H9 (cell line): ENCODE data around the gene RASA3. TPM values are rescaled to one million over a fixed set of nuclear protein-coding genes. Genes with fewer than 3 reads are reported as not detected.
A peak's percentile ranks its signal among the peaks of the same experiment; 100 is the strongest.

Experiments
- DNase-seq: peaks from one replicate; pipeline ENCODE4 v3.0.0-alpha.2; 2017
- H2AFZ ChIP-seq: one replicate; pipeline ENCODE4 v1.6.1; 2013; ENCODE audit warnings: mild to moderate bottlenecking, low read length, control low read depth, moderate library complexity
- H2AK5ac ChIP-seq: 2 replicates; pipeline ENCODE4 v1.6.1; 2013; ENCODE audit warnings: low read length, control low read depth, mixed read lengths; ENCODE audit not compliant: insufficient read length
- H2BK120ac ChIP-seq: one replicate; pipeline ENCODE4 v1.6.1; 2013; ENCODE audit warnings: low read depth, mild to moderate bottlenecking, low read length, control low read depth, inconsistent platforms; ENCODE audit not compliant: poor library complexity, severe bottlenecking
- H2BK12ac ChIP-seq: 2 replicates; pipeline ENCODE4 v1.6.1; 2013; ENCODE audit warnings: low read length, control low read depth, mixed read lengths, low read depth; ENCODE audit not compliant: insufficient read length
- H2BK15ac ChIP-seq: 2 replicates; pipeline ENCODE4 v1.6.1; 2013; ENCODE audit warnings: low read depth, low read length, control low read depth
- H2BK20ac ChIP-seq: one replicate; pipeline ENCODE4 v1.6.1; 2013; ENCODE audit warnings: low read depth, mild to moderate bottlenecking, low read length, control low read depth, inconsistent platforms; ENCODE audit not compliant: poor library complexity, severe bottlenecking
- H2BK5ac ChIP-seq: 2 replicates; pipeline ENCODE4 v1.6.1; 2013; ENCODE audit warnings: low read length, control low read depth, mixed read lengths; ENCODE audit not compliant: insufficient read length
- H3K14ac ChIP-seq: 2 replicates; pipeline ENCODE4 v1.6.1; 2013; ENCODE audit warnings: low read length, control low read depth; ENCODE audit not compliant: insufficient read depth
- H3K18ac ChIP-seq: 2 replicates; pipeline ENCODE4 v1.6.1; 2013; ENCODE audit warnings: low read depth, mild to moderate bottlenecking, mixed read lengths, low read length, control low read depth; ENCODE audit not compliant: insufficient read length
- H3K23ac ChIP-seq: 2 replicates; pipeline ENCODE4 v1.6.1; 2013; ENCODE audit warnings: low read length, control low read depth, mixed read lengths, low read depth; ENCODE audit not compliant: insufficient read length
- H3K23me2 ChIP-seq: 2 replicates; pipeline ENCODE4 v1.6.1; 2013; ENCODE audit warnings: low read depth, mild to moderate bottlenecking, mixed read lengths, low read length, control low read depth; ENCODE audit not compliant: insufficient read length, poor library complexity, severe bottlenecking
- H3K27ac ChIP-seq: 2 replicates; pipeline ENCODE4 v1.5.1; 2013; ENCODE audit warnings: low read length, control low read depth, mixed read lengths, low read depth; ENCODE audit not compliant: insufficient read length
- H3K27me3 ChIP-seq: 2 replicates; pipeline ENCODE4 v1.6.1; 2013; ENCODE audit warnings: low read length, control low read depth, inconsistent platforms; ENCODE audit not compliant: insufficient read depth
- H3K4ac ChIP-seq: 2 replicates; pipeline ENCODE4 v1.6.1; 2013; ENCODE audit warnings: low read depth, mild to moderate bottlenecking, control low read depth, inconsistent platforms, low read length, moderate library complexity
- H3K4me1 ChIP-seq: 2 replicates; pipeline ENCODE4 v1.6.1; 2013; ENCODE audit warnings: low read length, control low read depth, inconsistent platforms; ENCODE audit not compliant: insufficient read depth
- H3K4me2 ChIP-seq: 2 replicates; pipeline ENCODE4 v1.6.1; 2013; ENCODE audit warnings: low read length, control low read depth, mixed read lengths; ENCODE audit not compliant: insufficient read length, insufficient read depth
- H3K56ac ChIP-seq: 2 replicates; pipeline ENCODE4 v1.6.1; 2013; ENCODE audit warnings: low read depth, mild to moderate bottlenecking, mixed read lengths, low read length, control low read depth; ENCODE audit not compliant: insufficient read length
- H3K79me1 ChIP-seq: 2 replicates; pipeline ENCODE4 v1.6.1; 2013; ENCODE audit warnings: low read depth, mild to moderate bottlenecking, moderate library complexity, low read length, control low read depth, inconsistent platforms; ENCODE audit not compliant: insufficient read depth, poor library complexity, severe bottlenecking
- H3K79me2 ChIP-seq: 2 replicates; pipeline ENCODE4 v1.6.1; 2013; ENCODE audit warnings: low read length, control low read depth, inconsistent platforms; ENCODE audit not compliant: insufficient read depth
- H3K9ac ChIP-seq: 2 replicates; pipeline ENCODE4 v1.6.1; 2013; ENCODE audit warnings: low read length, control low read depth, mixed read lengths; ENCODE audit not compliant: insufficient read length; ENCODE audit errors: extremely low read depth
- H3K9me3 ChIP-seq: one replicate; pipeline ENCODE4 v1.6.1; 2013; ENCODE audit warnings: low read depth, low read length, inconsistent platforms; ENCODE audit not compliant: control insufficient read depth
- H3T11ph ChIP-seq: one replicate; pipeline ENCODE4 v1.6.1; 2013; ENCODE audit warnings: mild to moderate bottlenecking, low read length, control low read depth, inconsistent platforms
- H4K20me1 ChIP-seq: one replicate; pipeline ENCODE4 v1.6.1; 2013; ENCODE audit not compliant: control insufficient read depth, insufficient read length, insufficient read depth
- H4K5ac ChIP-seq: 2 replicates; pipeline ENCODE4 v1.6.1; 2013; ENCODE audit warnings: low read depth, mild to moderate bottlenecking, mixed read lengths, low read length, control low read depth; ENCODE audit not compliant: insufficient read length
- H4K8ac ChIP-seq: replicated peaks from 2 replicates; pipeline ENCODE4 v1.6.1; 2013; ENCODE audit warnings: low read length, control low read depth, mixed read lengths, low read depth; ENCODE audit not compliant: insufficient read length
- H4K91ac ChIP-seq: 2 replicates; pipeline ENCODE4 v1.6.1; 2013; ENCODE audit warnings: low read depth, mild to moderate bottlenecking, moderate library complexity, mixed read lengths, low read length, control low read depth; ENCODE audit not compliant: insufficient read length
- H3K27ac Mint-ChIP-seq, 3 experiments: 2 replicates in 2 of 3; 3 replicates in 1 of 3; pipeline ENCODE4 v1.8.0; 2020 to 2021; ENCODE audit warnings: mixed read lengths in 3 of 3, mild to moderate bottlenecking in 1 of 3, moderate library complexity in 1 of 3
- H3K27me3 Mint-ChIP-seq: 2 replicates; pipeline ENCODE4 v1.8.0; 2021; ENCODE audit warnings: low read depth, mild to moderate bottlenecking, moderate library complexity, mixed read lengths
- H3K36me3 Mint-ChIP-seq, 3 experiments: 2 replicates in 2 of 3; 3 replicates in 1 of 3; pipeline ENCODE4 v1.8.0; 2020 to 2021; ENCODE audit warnings: low read depth in 3 of 3, mixed read lengths in 3 of 3; ENCODE audit not compliant: insufficient read depth in 1 of 3
- H3K4me1 Mint-ChIP-seq, 2 experiments: 2 replicates each; pipeline ENCODE4 v1.8.0; 2020; ENCODE audit warnings: mixed read lengths in 2 of 2
- H3K4me3 Mint-ChIP-seq, 2 experiments: 2 replicates in 1 of 2; 3 replicates in 1 of 2; pipeline ENCODE4 v1.8.0; 2020 to 2021; ENCODE audit warnings: mild to moderate bottlenecking in 2 of 2, mixed read lengths in 2 of 2, moderate library complexity in 1 of 2
- H3K9me3 Mint-ChIP-seq, 2 experiments: 2 replicates in 1 of 2; 3 replicates in 1 of 2; pipeline ENCODE4 v1.8.0; 2020; ENCODE audit warnings: mild to moderate bottlenecking in 2 of 2, mixed read lengths in 2 of 2, moderate library complexity in 1 of 2
- CTCF ChIP-seq: fragments of 200-600 bp; sonication (generic); conservative IDR thresholded peaks from 3 replicates; pipeline ENCODE4 v1.8.0; 2021; ENCODE audit warnings: antibody characterized with exemption, mild to moderate bottlenecking
- WGBS: extraction: QIAGEN DNeasy Blood & Tissue Kit; methylation state at CpG from one replicate; pipeline ENCODE4 v1.1.7; 2013; ENCODE audit warnings: missing lambda C conversion rate, low lambda C conversion rate, mixed read lengths; ENCODE audit not compliant: insufficient read length; ENCODE audit errors: extremely low coverage; 5-methylcytosine and 5-hydroxymethylcytosine counted together
- total RNA-seq: library from RNA; stranded (reverse); gene quantifications from 2 replicates; pipeline ENCODE4 v1.2.1, GENCODE V29; 2021

Gene RASA3
- total RNA-seq, 1 experiment from 2014 or later, result 12.3 TPM

GRCh38 chr13:114134944-114135610 is 2.7 kb upstream of the RASA3 start:
- Histone ChIP-seq H3K9me3 (no peaks in the 10 kb centered on the region), H3K4ac (no peak overlapping the region), H3K23ac (no peak overlapping the region), H3K27ac (no peak overlapping the region), H2AK5ac (no peak overlapping the region), H2BK120ac (no peak overlapping the region), H2BK5ac (no peak overlapping the region), H3K4me2 (no peak overlapping the region), H3K9ac (no peak overlapping the region), H3T11ph (no peak overlapping the region), H4K5ac (no peak overlapping the region), H3K79me2 (peaks cover 4% of the 10 kb centered on the region; the same call in 1 of the 2 replicates), H3K14ac (no peak overlapping the region), H4K8ac (no peak overlapping the region), H4K91ac (no peak overlapping the region), H2AFZ (no peak overlapping the region), H3K18ac (no peak overlapping the region), H3K4me1 (no peaks in the 10 kb centered on the region; the same call in 1 of the 2 replicates), H3K56ac (no peak overlapping the region), H2BK15ac (no peak overlapping the region), H2BK20ac (no peak overlapping the region), H3K23me2 (peaks cover 10% of the 10 kb centered on the region), H3K27me3 (no peaks in the 10 kb centered on the region), H3K79me1 (peaks cover 3% of the 10 kb centered on the region), H4K20me1 (no peaks in the 10 kb centered on the region), H2BK12ac (no peak overlapping the region)
- peaks cover 21 to 28% of the 10 kb centered on the region in 2 experiments for H3K4me1 Mint-ChIP-seq
- H3K27ac Mint-ChIP-seq, result peak overlapping the region in 1 of 3 experiments; percentile 13; a peak in 1 of 7 replicates
- no CpG with 5 or more reads among the region's 12 CpGs for WGBS
- no peak for TF ChIP-seq CTCF
- H3K36me3 Mint-ChIP-seq, result peaks cover 0 to 10% (median 0%) of the 10 kb centered on the region in 3 experiments; a peak in 3 of 7 replicates
- peaks cover 4 to 8% of the 10 kb centered on the region in 2 experiments; a peak in 4 of 5 replicates for H3K9me3 Mint-ChIP-seq
- H3K4me3 Mint-ChIP-seq, result peak overlapping the region in 1 of 2 experiments; percentile 19; a peak in 1 of 5 replicates
- peaks cover 12% of the 10 kb centered on the region for H3K27me3 Mint-ChIP-seq
- no peak for DNase-seq
